Thoracic aorta (tissue), 2 donors: ENCODE measurements around the gene C2CD3. TPM values are rescaled to one million over a fixed set of nuclear protein-coding genes. Genes with fewer than 3 reads are reported as not detected.

Experiments
- ATAC-seq: fragments of 150-250 bp; one replicate; pipeline ENCODE4 v1.8.0; 2017; ENCODE audit warnings: low read depth; ENCODE audit not compliant: insufficient number of reproducible peaks, low FRiP score
- DNase-seq: peaks from one replicate; pipeline ENCODE4 v3.0.0-alpha.2; 2020; ENCODE audit warnings: low spot score
- H3K27ac ChIP-seq, 2 donors: fragments of 200-600 bp; sonication (generic); 1 replicate in 1 of 2; 2 replicates in 1 of 2; pipeline ENCODE4 v1.5.1; 2016; ENCODE audit warnings: mild to moderate bottlenecking in 2 of 2, moderate library complexity in 2 of 2
- H3K27me3 ChIP-seq: fragments of 200-600 bp; sonication (generic); replicated peaks from 2 replicates; pipeline ENCODE4 v1.6.0; 2016; ENCODE audit warnings: mild to moderate bottlenecking; ENCODE audit not compliant: insufficient read depth
- H3K36me3 ChIP-seq: fragments of 200-600 bp; sonication (generic); one replicate; pipeline ENCODE4 v1.5.1; 2016
- H3K4me1 ChIP-seq, 2 donors: fragments of 200-600 bp; sonication (generic); 1 replicate in 1 of 2; 2 replicates in 1 of 2; pipeline versions ENCODE4 v1.5.1 to v1.6.0; 2016; ENCODE audit warnings: low read depth in 2 of 2, mild to moderate bottlenecking in 1 of 2; ENCODE audit not compliant: control insufficient read depth in 1 of 2
- H3K4me3 ChIP-seq: fragments of 200-600 bp; sonication (generic); 2 replicates; pipeline ENCODE4 v1.5.1; 2016; ENCODE audit warnings: mild to moderate bottlenecking
- H3K9me3 ChIP-seq: fragments of 200-600 bp; sonication (generic); 2 replicates; pipeline ENCODE4 v1.5.1; 2016
- CTCF ChIP-seq: fragments of 200-600 bp; sonication (generic); IDR thresholded peaks from one replicate; pipeline ENCODE4 v1.5.1; 2019; ENCODE audit warnings: antibody characterized with exemption
- total RNA-seq, 2 donors: library from RNA; depleted of rRNA; stranded (reverse); fragments of >200 nt; gene quantifications; one replicate each; pipeline versions ENCODE4 v1.1.0 to v1.2.3, GENCODE V29; 2016

Gene C2CD3
- total RNA-seq, 2 donors from 2014 or later = 23.7 to 30.6 TPM

- DNase-seq = no peak
- Histone ChIP-seq H3K27ac (no peak overlapping the region), H3K36me3 (peaks cover 16% of the 10 kb centered on the region), H3K4me3 (no peak overlapping the region), H3K27me3 (no peaks in the 10 kb centered on the region), H3K9me3 (no peaks in the 10 kb centered on the region), H3K4me1 (no peaks in the 10 kb centered on the region)
- TF ChIP-seq CTCF = no peak
- no peak for ATAC-seq
Observed at GRCh38 chr11:73974604-73975478, 196.0 kb downstream of the C2CD3 start.

- no peak for TF ChIP-seq CTCF
- Histone ChIP-seq H3K9me3 (no peaks in the 10 kb centered on the region), H3K4me1 (no peaks in the 10 kb centered on the region), H3K27me3 (no peaks in the 10 kb centered on the region), H3K27ac (no peak overlapping the region), H3K4me3 (no peak overlapping the region), H3K36me3 (peaks cover 10% of the 10 kb centered on the region)
- ATAC-seq (no peak), DNase-seq (no peak)
Observed at GRCh38 chr11:73972620-73973449, 198.0 kb downstream of the C2CD3 start.

GRCh38 chr11:73972187-73972586 lies 198.6 kb downstream of the C2CD3 start:
- Histone ChIP-seq H3K4me3 (no peak overlapping the region), H3K27ac (no peak overlapping the region), H3K4me1 (no peaks in the 10 kb centered on the region), H3K27me3 (no peaks in the 10 kb centered on the region), H3K36me3 (peaks cover 9% of the 10 kb centered on the region), H3K9me3 (no peaks in the 10 kb centered on the region)
- no peak for ATAC-seq
- DNase-seq = no peak
- no peak for TF ChIP-seq CTCF

GRCh38 chr11:73971175-73971719 lies 199.6 kb downstream of the C2CD3 start:
- ATAC-seq = no peak
- Histone ChIP-seq H3K36me3 (peaks cover 5% of the 10 kb centered on the region), H3K4me3 (no peak overlapping the region), H3K27ac (no peak overlapping the region), H3K27me3 (no peaks in the 10 kb centered on the region), H3K9me3 (no peaks in the 10 kb centered on the region), H3K4me1 (no peaks in the 10 kb centered on the region)
- TF ChIP-seq CTCF = no peak
- DNase-seq = no peak
